Brain pericyte (primary cell): Measurements from ENCODE around the gene AP4E1.
"Not testable (repeated sequence)": the region's sequence is repeated elsewhere in the genome, so short reads cannot be mapped to it uniquely, and the experiment has no call there.

Experiments
- DNase-seq: peaks from one replicate; pipeline ENCODE4 v3.0.0-alpha.2; 2012; ENCODE audit warnings: low read depth, low spot score

The AP4E1 gene

GRCh38 chr15:50908209-50909009, at the start of gene AP4E1:
TSS of gene AP4E1 (plus strand) at chr15:50908683. CDS start at chr15:50908779, 96 bp downstream.
- peak; percentile 87 for DNase-seq

- DNase-seq, result no peak
Observed at GRCh38 chr15:50860824-50861223, 47.7 kb upstream of the AP4E1 start.

DNA sequence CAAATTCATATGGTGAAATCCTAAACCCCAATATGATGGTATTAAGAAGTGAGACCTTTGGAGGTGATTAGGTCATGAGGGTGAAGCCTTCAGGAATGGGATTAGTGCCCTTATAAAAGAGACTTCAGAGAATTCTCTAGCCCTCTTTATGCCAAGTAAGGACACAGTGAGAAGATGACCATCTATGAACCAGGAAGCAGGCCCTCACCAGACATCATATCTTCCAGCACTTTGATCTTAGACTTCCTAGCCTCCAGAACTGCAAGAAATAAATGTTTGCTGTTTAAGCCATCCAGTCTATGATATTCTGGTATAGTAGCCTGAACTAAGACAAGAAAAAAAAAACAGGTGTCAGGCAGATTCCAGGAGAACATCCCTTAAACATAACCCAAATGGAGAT, 45.9 kb upstream of the AP4E1 start:
- DNase-seq, result no peak

DNA sequence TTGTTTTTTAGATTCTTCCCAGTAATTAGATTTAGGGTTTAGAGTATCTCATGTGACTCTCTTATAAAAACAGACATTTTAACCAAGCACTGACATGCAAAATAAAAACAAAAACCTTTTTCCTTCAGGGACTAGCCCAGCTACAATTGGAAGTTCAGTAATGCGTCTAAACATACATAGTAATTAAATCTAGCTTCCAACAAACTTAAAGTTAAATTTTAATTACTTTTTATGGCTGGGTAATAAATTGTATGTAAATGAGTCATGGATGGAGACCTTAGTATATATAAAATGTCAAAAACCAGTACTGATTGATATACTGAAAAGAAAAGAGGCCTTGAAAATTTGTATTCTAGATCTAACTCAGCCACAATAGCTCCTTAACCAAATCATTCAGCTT, 43.6 kb upstream of the AP4E1 start:
- DNase-seq, result no peak

- no peak for DNase-seq
Observed at GRCh38 chr15:50865515-50866353, 42.7 kb upstream of the AP4E1 start.

GRCh38 chr15:50871832-50872231, 36.7 kb upstream of the AP4E1 start:
- no peak for DNase-seq

DNA sequence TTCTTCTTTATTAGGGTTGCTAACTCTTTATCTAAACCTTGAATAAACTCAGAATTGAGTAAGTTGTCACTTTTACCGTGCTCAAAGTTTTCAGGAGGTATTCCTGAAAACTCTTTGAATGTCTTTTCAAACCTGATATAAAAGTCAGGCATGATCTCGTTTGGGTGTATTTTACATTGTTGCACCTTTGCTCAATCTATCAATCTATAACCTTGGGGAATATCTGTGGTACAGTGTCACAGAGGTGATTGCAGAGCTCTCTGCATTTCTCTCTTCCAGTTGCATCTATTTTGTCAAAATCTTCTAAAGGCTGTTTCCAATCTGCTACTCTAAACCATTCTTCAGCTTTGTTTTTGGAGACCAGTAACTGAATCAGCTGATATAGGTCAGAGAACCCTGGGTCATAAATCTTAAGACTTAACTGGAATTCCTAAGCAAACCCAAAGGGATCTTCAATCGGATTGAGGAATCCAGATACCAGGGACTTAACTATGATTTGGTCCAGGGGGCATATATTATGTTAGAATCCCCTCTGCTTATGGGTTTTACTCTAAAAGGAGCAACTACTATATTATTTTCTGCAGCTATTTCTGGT, 35.6 kb upstream of the AP4E1 start:
- no peak for DNase-seq

DNA sequence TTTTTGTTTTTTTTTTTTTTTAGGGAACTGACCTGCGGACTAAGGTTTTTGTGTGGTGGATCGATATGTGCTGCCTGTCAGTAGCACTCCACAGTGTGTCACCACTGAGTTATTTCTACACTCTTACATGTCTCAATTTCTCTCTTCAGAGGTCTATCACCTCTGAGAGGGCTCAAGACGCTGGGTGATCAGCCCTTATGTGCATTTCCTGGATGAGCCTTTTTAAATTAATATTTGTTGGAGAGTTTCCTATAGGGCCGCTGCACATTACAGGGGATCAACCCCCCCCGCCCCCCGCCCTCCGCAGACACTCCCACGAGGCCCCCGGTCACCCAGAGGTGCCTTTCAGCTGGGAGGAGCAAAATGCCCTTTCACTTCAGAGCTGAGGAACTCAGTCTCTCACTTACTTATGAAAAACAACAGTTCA, 34.5 kb upstream of the AP4E1 start:
- no peak for DNase-seq

DNA sequence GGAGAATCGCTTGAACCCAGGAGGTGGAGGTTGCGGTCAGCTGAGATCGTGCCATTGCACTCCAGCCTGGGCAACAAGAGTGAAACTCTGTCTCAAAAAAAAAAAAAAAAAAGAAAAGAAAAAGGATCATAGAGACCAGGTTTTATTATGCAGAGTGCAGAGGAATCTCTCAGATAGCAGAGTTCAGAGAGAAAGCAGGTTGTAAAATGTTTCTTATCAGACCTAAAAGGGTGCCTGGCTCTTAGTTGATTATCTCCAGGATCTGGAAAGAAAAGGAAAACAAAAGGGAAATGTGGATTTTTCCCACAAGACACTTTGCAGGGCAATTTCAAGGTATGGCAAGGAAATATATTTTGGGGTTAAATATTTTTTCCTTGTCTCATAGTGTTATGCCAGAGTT, 33.2 kb upstream of the AP4E1 start:
- DNase-seq, result not testable (repeated sequence)

DNA sequence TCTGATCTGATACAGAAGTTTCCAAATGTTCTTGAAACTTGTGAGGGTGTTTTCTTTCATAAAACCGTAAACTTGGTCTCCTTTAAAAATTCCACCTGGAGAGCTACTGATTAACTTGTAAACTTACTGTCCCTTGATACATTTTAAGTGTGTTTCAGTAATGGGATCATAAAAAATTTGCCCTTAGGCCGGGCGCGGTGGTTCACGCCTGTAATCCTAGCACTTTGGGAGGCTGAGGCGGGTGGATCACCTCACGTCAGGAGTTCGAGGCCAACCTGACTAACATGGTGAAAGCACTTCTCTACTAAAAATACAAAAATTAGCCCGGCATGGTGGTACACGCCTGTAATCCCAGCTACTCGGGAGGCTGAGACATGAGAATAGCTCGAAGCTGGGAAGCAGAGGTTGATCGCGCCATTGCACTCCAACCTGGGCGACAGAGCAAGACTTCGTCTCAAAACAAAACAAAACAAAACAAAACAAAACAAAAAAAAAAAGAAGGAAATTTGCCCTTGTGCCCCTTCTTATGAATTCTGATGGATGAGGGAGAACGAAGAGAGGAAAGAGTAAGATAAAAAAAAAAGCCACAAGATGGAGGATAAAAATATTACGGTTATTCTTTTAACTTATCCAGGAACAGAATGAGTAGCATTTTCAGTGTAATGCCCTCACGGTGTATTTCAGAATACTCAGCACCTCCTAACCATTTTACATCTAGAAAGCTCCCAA, 32.1 kb upstream of the AP4E1 start:
- DNase-seq, result no peak

DNA sequence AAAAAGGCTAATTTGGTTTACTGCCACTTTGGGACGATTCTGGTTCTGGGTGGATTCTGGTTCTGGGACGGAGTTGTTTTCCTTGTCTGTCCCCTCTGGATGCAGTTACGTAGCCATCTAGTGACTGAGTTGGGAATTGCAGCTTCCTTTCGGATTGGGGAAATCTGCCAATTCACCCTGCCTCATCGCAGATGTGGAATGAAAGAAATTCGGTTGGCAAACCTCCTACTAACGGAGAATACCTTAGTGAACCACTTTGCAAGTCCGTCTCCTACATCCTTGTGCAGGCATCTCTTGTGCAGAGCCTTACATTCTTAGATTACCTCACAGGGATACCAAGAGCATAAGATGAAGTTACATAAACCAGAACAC, 31.5 kb upstream of the AP4E1 start:
- peak; percentile 69 for DNase-seq

DNA sequence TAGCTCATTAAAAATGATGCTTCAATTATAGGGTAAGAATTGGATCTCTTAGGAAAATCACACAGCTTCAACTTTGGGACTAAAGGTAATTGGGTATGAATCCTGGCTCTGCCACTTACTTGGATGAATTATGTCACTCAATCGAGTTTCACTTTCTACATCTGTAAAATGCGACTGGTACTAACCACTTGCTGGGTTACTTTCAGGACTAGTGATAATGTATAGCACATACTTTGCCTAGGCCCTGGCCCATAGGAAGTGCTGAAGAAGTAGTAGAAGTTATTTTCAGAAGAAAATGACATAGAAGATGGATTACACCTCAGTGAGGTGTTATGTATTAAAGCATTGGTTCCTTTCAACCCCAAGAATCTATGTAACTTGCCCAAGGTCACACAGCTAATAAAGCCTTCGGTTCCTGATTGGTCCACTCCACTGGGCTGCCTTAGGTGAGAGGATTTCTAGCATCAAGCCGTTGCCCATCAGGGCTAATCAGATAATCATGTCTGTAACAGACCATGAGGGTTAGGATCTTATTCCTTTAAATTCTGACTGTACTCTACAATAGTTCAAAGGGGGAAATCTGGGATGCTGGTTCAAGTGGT, 29.4 kb upstream of the AP4E1 start:
- no peak for DNase-seq

DNA sequence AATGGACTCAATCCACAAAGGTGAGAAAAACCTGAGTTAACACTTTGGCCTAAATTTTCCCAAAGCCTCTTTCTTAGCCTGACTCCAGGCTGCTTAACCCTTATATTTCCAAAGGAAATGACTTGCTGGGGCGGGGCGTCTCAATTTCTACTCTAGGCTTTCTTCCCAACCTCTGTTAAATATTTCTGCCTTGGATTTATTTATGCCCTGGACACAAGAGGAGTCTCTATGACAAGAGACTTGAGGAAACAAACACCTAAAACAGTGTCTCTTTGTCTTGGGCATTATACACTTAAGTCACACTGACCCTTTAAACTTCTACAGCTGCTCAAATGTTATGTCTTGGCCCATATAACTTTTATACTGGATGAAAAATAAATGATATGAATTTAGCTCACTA, 28.3 kb upstream of the AP4E1 start:
- no peak for DNase-seq

- no peak for DNase-seq
Observed at GRCh38 chr15:50880651-50881114, 27.8 kb upstream of the AP4E1 start.

GRCh38 chr15:50881121-50882048, 27.1 kb upstream of the AP4E1 start:
- no peak for DNase-seq

DNA sequence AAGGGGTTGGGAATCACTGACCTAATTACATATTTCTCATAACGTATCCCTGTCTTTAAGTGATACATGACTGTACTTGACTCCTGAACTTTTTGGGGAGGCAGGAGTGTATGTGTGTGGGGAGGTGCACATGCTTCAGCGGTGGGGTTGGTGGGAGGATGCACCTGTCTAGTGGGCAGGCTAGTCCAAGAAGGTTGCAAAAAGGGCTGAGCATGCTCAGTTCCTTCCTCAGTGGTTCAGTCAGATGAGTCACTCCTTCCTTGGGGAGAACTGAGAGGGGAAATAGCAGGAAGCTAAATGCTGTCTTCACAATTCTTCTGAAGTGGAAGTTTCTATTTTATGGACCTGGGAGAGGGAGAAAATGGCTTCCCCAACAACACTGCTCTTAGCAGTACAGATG, 24.6 kb upstream of the AP4E1 start:
- DNase-seq, result no peak

DNA sequence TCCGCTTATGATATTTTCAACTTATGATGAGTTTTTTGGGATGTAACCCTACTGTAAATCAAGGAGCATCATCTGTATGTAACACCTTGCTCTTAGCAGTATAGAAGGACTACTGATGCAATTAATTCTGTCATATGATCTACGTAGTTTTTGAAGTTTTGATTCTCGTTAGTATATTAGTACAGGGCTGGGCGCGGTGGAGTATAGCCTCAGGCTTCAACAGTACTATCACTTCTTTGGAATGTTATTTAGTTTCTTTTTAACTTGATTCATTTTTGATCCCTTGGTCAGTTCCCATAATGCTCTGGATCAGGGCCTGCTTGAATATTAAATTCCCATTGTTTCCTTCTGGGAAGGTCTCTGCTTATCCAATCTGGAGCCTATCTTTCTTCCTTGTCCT, 23.9 kb upstream of the AP4E1 start:
- DNase-seq, result no peak

DNA sequence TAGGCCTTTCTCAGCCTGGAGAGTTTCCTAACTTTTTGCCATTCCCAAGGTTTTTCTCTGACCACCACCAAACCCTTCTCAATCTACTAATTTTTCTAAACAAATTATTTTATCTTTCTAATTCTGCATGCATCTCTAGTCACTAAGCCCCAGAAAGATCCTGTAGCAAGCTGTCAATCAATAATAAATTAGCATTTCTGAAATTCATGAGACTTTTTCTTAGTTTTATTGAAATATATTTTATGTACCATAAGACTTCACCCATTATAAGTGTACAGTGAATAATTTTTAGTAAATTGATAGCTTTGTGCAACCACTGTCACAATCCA, 22.4 kb upstream of the AP4E1 start:
- no peak for DNase-seq

- no peak for DNase-seq
Observed at GRCh38 chr15:50886611-50887345, 21.7 kb upstream of the AP4E1 start.

DNA sequence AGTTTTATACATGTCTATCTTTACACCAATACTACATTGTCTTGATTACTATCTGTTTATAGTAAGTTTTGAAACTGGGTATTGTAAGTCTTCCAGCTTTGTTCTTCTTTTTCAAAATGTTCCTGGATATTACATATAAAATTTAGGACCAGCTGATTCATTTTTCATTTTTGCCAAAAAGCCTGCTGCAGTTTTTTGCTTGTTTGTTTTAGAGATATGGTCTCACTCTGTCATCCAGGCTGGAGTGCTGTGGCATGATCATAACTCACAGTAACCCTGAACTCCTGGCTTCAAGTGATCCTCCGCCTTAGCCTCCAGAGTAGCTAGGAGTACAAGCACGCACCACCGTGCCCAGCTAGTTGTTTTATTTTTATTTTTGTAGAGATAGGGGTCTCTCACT, 20.4 kb upstream of the AP4E1 start:
- no peak for DNase-seq
